Measurements from ENCODE around the gene ABHD18. TPM values are rescaled to one million over a fixed set of nuclear protein-coding genes. Genes with fewer than 3 reads are reported as not detected.
"Not testable (repeated sequence)": the region's sequence is repeated elsewhere in the genome, so short reads cannot be mapped to it uniquely, and the experiment has no call there.

The ABHD18 gene
- total RNA-seq, 4 donors from 2014 or later = 3.2 to 9.3 (median 4.9) TPM

DNA sequence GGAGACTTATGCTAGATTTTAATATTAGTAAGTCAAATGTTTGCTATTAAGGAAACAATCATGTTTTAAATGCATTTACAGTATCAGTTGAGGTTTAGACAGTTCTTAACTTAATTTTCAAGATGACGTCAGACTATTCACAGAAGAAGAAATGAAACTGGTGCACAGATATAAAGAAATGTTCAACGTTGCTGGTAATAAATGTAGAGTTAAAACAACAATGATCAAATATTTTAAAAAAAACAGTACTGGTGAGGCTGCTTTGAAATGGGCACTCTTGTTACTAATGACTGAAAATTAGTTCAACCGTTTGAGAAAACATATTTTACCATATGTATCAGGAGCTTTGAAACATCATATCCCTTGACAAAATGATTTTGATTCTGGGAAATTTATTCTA lies 44.2 kb downstream of the ABHD18 start:
- Histone ChIP-seq H3K4me3 (no peak overlapping the region), H3K36me3 (peaks cover 0 to 71% (median 0%) of the 10 kb centered on the region in 3 donors), H3K9me3 (no peaks in the 10 kb centered on the region), H3K27me3 (no peaks in the 10 kb centered on the region), H3K4me1 (no peaks in the 10 kb centered on the region), H3K27ac (no peak overlapping the region)
- intact Hi-C loops (cut with DNase I) = no loop called here
- no peak for DNase-seq
- WGBS, 2 donors = 71 to 74% methylated on average over 3 of the region's 3 CpGs
- TF ChIP-seq, protein P1, sequence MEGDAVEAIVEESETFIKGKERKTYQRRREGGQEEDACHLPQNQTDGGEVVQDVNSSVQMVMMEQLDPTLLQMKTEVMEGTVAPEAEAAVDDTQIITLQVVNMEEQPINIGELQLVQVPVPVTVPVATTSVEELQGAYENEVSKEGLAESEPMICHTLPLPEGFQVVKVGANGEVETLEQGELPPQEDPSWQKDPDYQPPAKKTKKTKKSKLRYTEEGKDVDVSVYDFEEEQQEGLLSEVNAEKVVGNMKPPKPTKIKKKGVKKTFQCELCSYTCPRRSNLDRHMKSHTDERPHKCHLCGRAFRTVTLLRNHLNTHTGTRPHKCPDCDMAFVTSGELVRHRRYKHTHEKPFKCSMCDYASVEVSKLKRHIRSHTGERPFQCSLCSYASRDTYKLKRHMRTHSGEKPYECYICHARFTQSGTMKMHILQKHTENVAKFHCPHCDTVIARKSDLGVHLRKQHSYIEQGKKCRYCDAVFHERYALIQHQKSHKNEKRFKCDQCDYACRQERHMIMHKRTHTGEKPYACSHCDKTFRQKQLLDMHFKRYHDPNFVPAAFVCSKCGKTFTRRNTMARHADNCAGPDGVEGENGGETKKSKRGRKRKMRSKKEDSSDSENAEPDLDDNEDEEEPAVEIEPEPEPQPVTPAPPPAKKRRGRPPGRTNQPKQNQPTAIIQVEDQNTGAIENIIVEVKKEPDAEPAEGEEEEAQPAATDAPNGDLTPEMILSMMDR (IDR thresholded peaks at IDR 0.05) = no peak
- no peak for TF ChIP-seq POLR2A (IDR thresholded peaks at IDR 0.05)

DNA sequence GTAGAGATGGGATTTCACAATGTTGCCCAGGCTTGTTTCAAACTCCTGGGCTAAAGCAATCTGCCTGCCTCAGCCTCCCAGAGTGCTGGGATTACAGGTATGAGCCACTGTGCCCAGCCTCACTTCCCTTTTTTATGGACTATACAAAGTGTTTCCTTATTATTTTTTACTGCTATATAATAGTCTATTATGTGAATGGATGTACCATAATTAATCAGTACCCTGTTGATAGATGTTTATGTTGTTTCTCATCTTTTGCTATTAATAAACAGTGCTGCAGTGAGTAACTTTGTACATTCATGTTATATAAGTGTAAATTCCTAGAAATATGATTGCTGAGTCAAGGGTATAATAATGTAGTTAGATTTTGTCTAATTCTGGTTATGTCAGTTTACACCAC lies 60.1 kb downstream of the ABHD18 start:
- Histone ChIP-seq H3K4me3 (no peak overlapping the region), H3K36me3 (peaks cover 0 to 97% (median 3%) of the 10 kb centered on the region in 3 donors), H3K4me1 (no peaks in the 10 kb centered on the region), H3K27ac (no peak overlapping the region), H3K9me3 (no peaks in the 10 kb centered on the region), H3K27me3 (no peaks in the 10 kb centered on the region)
- intact Hi-C loops (cut with DNase I) = no loop called here
- DNase-seq = no peak
- TF ChIP-seq, protein P1 (IDR thresholded peaks at IDR 0.05) = no peak
- TF ChIP-seq POLR2A (IDR thresholded peaks at IDR 0.05) = no peak

DNA sequence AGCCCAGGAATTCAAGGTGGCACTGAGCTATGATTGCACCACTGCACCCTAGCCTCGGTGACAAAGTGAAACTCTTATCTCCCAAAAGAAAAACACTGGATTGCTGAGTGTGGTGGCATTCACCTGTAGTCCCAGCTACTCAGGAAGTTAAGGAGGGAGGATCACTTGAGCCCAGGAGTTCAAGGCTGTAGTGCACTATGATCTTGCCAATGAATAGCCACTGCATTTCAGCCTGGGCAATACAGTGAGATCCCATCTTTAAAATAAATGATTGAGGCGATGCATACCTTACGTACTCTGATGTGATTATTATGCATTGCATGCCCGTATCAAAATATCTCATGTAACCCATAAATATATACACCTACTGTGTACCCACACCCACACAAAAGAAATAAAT lies 64.7 kb downstream of the ABHD18 start:
- H3K27me3 ChIP-seq = no peaks in the 10 kb centered on the region
- H3K36me3 ChIP-seq = peaks cover 0 to 71% (median 3%) of the 10 kb centered on the region in 3 donors
- 98 to 99% methylated on average over 4 of the region's 4 CpGs for WGBS, 2 donors
- DNase-seq = no peak
- H3K27ac ChIP-seq = no peak overlapping the region
- no peaks in the 10 kb centered on the region for H3K9me3 ChIP-seq
- intact Hi-C loops (cut with DNase I) = no loop called here
- no peaks in the 10 kb centered on the region for H3K4me1 ChIP-seq
- H3K4me3 ChIP-seq = no peak overlapping the region
- TF ChIP-seq POLR2A (IDR thresholded peaks at IDR 0.05) = no peak
- TF ChIP-seq, protein P1 (IDR thresholded peaks at IDR 0.05) = no peak

DNA sequence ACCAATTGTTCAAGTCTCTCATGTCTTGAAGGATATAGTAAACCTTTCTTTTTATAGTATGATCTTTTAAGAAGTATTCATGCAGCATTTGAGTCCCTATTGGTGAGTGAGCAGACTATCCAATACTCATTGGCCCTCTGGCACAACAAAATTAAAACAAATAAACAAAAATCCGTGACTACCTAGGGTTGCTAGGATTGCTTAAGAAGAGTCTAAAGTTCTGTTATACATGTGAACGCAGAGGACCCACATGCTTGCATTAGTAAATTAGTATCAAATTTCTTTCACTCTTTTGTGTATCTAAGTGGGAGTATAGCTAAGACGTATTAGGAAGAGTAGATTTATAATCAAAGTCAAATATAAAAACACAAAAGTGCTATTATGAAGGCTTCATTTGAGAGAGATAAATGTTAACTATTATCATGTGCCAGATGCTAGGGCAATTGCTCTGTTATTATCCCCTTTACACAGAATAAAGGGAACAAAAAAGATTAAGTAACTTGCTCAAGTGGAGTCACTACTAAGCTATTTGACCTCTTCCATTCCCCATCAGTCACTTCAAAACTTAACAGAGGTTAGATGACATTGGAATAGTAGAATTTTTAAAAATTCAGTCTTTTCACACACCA lies 66.7 kb downstream of the ABHD18 start:
- no peak for TF ChIP-seq POLR2A (IDR thresholded peaks at IDR 0.05)
- TF ChIP-seq, protein P1 (IDR thresholded peaks at IDR 0.05) = no peak
- intact Hi-C loops (cut with DNase I) = no loop called here
- H3K27ac ChIP-seq = no peak overlapping the region
- H3K27me3 ChIP-seq = no peaks in the 10 kb centered on the region
- H3K9me3 ChIP-seq = no peaks in the 10 kb centered on the region
- H3K4me3 ChIP-seq = no peak overlapping the region
- H3K36me3 ChIP-seq = peaks cover 0 to 51% (median 1%) of the 10 kb centered on the region in 3 donors
- H3K4me1 ChIP-seq = no peaks in the 10 kb centered on the region
- WGBS, 2 donors = 76 to 77% methylated on average over 3 of the region's 3 CpGs
- DNase-seq = no peak

DNA sequence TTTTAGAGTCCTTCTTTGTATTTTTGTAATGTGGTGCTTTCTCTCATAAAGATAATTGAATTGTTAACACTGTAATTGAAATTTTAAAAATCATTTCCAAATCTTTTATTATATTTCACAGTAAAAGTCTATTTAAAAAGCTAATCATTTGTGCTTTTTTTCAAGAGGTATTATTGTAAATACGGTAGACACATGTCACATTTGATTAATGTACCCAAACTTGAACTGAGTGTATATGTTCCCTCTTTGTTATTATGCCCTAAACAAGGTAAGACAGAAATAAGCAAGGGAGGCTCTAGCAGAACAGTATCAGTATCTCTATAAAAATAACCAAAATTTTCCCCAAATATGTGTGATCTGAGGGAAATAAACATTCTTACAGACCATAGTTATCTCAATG lies 74.4 kb downstream of the ABHD18 start:
- Histone ChIP-seq H3K4me1 (no peaks in the 10 kb centered on the region), H3K27ac (no peak overlapping the region), H3K9me3 (no peaks in the 10 kb centered on the region), H3K4me3 (no peak overlapping the region), H3K27me3 (no peaks in the 10 kb centered on the region), H3K36me3 (no peaks in the 10 kb centered on the region)
- TF ChIP-seq, protein P1 (IDR thresholded peaks at IDR 0.05) = no peak
- TF ChIP-seq POLR2A (IDR thresholded peaks at IDR 0.05) = no peak
- intact Hi-C loops (cut with DNase I) = no loop called here
- DNase-seq = no peak
- WGBS, 2 donors = 83 to 88% methylated on average over 1 of the region's 1 CpG

DNA sequence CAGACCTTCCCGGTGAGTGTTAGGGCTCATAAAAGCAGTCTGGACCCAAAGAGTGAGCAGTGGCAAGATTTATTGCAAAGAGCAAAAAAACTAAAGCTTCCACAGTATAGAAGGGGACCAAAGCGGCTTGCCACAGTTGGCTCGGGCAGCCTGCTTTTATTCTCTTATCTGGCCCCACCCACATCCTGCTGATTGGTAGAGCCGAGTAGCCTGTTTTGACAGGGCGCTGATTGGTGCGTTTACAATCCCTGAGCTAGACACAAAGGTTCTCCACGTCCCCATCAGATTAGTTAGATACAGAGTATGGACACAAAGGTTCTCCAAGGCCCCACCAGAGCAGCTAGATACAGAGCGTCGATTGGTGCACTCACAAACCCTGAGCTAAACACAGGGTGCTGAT lies 81.8 kb downstream of the ABHD18 start:
- H3K27ac ChIP-seq; H3K36me3 ChIP-seq; intact Hi-C loops (cut with DNase I); H3K4me3 ChIP-seq; H3K4me1 ChIP-seq; H3K27me3 ChIP-seq; DNase-seq; H3K9me3 ChIP-seq: not testable (repeated sequence)
- WGBS, 2 donors = 93 to 94% methylated on average over 5 to 6 of the region's 9 CpGs

DNA sequence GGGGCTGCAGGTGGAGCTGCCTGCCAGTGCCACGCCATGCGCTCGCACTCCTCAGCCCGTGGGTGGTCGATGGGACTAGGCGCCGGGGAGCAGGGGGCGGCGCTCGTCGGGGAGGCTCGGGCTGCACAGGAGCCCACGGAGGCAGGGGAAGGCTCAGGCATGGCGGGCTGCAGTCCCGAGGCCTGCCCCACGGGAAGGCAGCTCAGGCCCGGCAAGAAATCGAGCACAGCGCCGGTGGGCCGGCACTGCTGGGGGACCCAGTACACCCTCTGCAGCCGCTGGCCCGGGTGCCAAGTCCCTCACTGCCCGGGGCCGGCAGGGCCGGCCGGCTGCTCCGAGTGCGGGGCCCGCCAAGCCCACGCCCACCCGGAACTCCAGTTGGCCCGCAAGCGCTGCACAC lies 82.3 kb downstream of the ABHD18 start:
- H3K4me1 ChIP-seq; H3K36me3 ChIP-seq; H3K27me3 ChIP-seq; H3K4me3 ChIP-seq; H3K9me3 ChIP-seq; intact Hi-C loops (cut with DNase I); H3K27ac ChIP-seq; DNase-seq: not testable (repeated sequence)
- 80 to 100% methylated on average over 1 to 2 of the region's 34 CpGs for whole genome bisulfite sequencing, 2 donors

DNA sequence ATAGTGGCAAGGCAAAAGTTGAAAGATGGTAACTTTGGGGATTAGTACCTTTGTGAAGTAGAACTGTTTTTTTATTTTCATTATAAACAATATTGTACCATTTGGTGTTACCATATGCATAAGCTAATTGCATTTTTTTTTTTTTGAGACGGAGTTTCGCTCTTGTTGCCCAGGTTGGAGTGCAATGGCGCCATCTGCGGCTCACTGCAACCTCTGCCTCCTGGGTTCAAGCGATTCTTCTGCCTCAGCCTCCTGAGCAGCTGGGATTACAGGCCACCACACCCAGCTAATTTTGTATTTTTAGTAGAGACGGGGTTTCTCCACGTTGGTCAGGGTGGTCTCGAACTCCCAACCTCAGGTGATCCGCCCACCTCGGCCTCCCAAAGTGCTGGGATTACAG lies 86.0 kb downstream of the ABHD18 start:
- DNase-seq; H3K4me1 ChIP-seq; intact Hi-C loops (cut with DNase I); H3K4me3 ChIP-seq; H3K27me3 ChIP-seq; H3K27ac ChIP-seq; H3K9me3 ChIP-seq; H3K36me3 ChIP-seq: not testable (repeated sequence)
- 81 to 82% methylated on average over 9 to 10 of the region's 10 CpGs for WGBS, 2 donors
